HepG2 (cell line): Measurements from ENCODE around the gene MRPS14. TPM values are rescaled to one million over a fixed set of nuclear protein-coding genes. Genes with fewer than 3 reads are reported as not detected.

Experiments
- CTCF ChIP-seq: sonication (generic); formaldehyde crosslinking; IDR thresholded peaks from 2 replicates; pipeline ENCODE4 v1.5.0; 2020; ENCODE audit warnings: mild to moderate bottlenecking, missing genetic modification reagents, moderate library complexity
- DNMT3B ChIP-seq: conservative IDR thresholded peaks from 2 replicates; pipeline ENCODE4 v1.6.1; 2016; ENCODE audit warnings: missing biosample characterization, control low read depth
- GFI1 ChIP-seq: sonication (generic); formaldehyde crosslinking; IDR thresholded peaks from 2 replicates; pipeline ENCODE4 v1.5.0; 2020; ENCODE audit warnings: missing genetic modification reagents, mild to moderate bottlenecking, borderline replicate concordance
- HNF4G ChIP-seq, 2 experiments: sonication (generic) in 1 of 2; formaldehyde crosslinking in 1 of 2; IDR thresholded peaks; 2 replicates each; pipeline versions ENCODE4 v1.4.0 to v1.6.1; 2011 to 2020; ENCODE audit warnings: borderline replicate concordance in 2 of 2, low read depth in 2 of 2, mild to moderate bottlenecking in 2 of 2, low read length in 1 of 2, missing genetic modification reagents in 1 of 2, moderate library complexity in 1 of 2
- MIXL1 ChIP-seq: IDR thresholded peaks from 2 replicates; pipeline ENCODE4 v1.6.1; 2016
- MXD1 ChIP-seq: sonication (generic); formaldehyde crosslinking; IDR thresholded peaks from 2 replicates; pipeline ENCODE4 v1.4.0; 2020; ENCODE audit warnings: mild to moderate bottlenecking, missing genetic modification reagents
- MZF1 ChIP-seq: sonication (generic); formaldehyde crosslinking; IDR thresholded peaks from 2 replicates; pipeline ENCODE4 v1.8.1; 2023; ENCODE audit warnings: mild to moderate bottlenecking, missing genetic modification reagents, borderline replicate concordance
- PLRG1 ChIP-seq: fragments of 450-650 bp; conservative IDR thresholded peaks from 2 replicates; pipeline ENCODE4 v1.6.1; 2016
- POGZ ChIP-seq: sonication (generic); formaldehyde crosslinking; IDR thresholded peaks from 2 replicates; pipeline ENCODE4 v1.4.0; 2020; ENCODE audit warnings: mild to moderate bottlenecking, missing genetic modification reagents
- PRDM15 ChIP-seq: sonication (generic); formaldehyde crosslinking; IDR thresholded peaks from 2 replicates; pipeline ENCODE4 v1.4.0; 2020; ENCODE audit warnings: missing genetic modification reagents
- RFX3 ChIP-seq: IDR thresholded peaks from 2 replicates; pipeline ENCODE4 v1.6.1; 2016; ENCODE audit warnings: missing biosample characterization, missing genetic modification reagents
- THYN1 ChIP-seq: sonication (generic); formaldehyde crosslinking; IDR thresholded peaks from 2 replicates; pipeline ENCODE4 v1.8.1; 2023; ENCODE audit warnings: low read depth, mild to moderate bottlenecking, moderate library complexity, missing genetic modification reagents, borderline replicate concordance
- ZBTB42 ChIP-seq: sonication (generic); formaldehyde crosslinking; IDR thresholded peaks from 2 replicates; pipeline ENCODE4 v1.5.0; 2020; ENCODE audit warnings: mild to moderate bottlenecking, missing genetic modification reagents
- ZFP41 ChIP-seq: sonication (generic); formaldehyde crosslinking; IDR thresholded peaks from 2 replicates; pipeline ENCODE4 v1.4.0; 2020; ENCODE audit warnings: mild to moderate bottlenecking, missing genetic modification reagents, borderline replicate concordance
- ZGPAT ChIP-seq: IDR thresholded peaks from 2 replicates; pipeline ENCODE4 v1.6.1; 2016; ENCODE audit warnings: mild to moderate bottlenecking
- ZNF550 ChIP-seq: sonication (generic); formaldehyde crosslinking; IDR thresholded peaks from 2 replicates; pipeline ENCODE4 v1.4.0; 2020; ENCODE audit warnings: mild to moderate bottlenecking, missing genetic modification reagents, borderline replicate concordance
- ZNF574 ChIP-seq: sonication (generic); formaldehyde crosslinking; IDR thresholded peaks from 2 replicates; pipeline ENCODE4 v1.4.0; 2020; ENCODE audit warnings: missing genetic modification reagents
- ZNF816 ChIP-seq: sonication (generic); formaldehyde crosslinking; IDR thresholded peaks from 2 replicates; pipeline ENCODE4 v1.8.0; 2022; ENCODE audit warnings: missing genetic modification reagents, mild to moderate bottlenecking, borderline replicate concordance
- ZNF891 ChIP-seq: sonication (generic); formaldehyde crosslinking; IDR thresholded peaks from 2 replicates; pipeline ENCODE4 v1.5.0; 2020; ENCODE audit warnings: mild to moderate bottlenecking, missing genetic modification reagents
- polyA plus RNA-seq, 8 experiments: library from polyadenylated mRNA; depleted of rRNA in 3 of 8; stranded (reverse) in 7 of 8; unstranded in 1 of 8; fragments of >200 nt; fragmentation: Illumina TruSeq in 4 of 8; extraction: Trizol in 4 of 8; gene quantifications; 2 replicates each; pipeline versions ENCODE4 v1.2.1 to v1.2.3, GENCODE V29; 2011 to 2016; ENCODE audit warnings: low read depth in 4 of 8, missing spikeins in 1 of 8, mixed read lengths in 1 of 8; ENCODE audit not compliant: insufficient read depth in 1 of 8
- total RNA-seq, 5 experiments: library from RNA; depleted of rRNA; stranded (reverse); fragments of >200 nt; fragmentation: Illumina TruSeq; extraction: Trizol; gene quantifications; 2 replicates each; pipeline ENCODE4 v1.2.3, GENCODE V29; 2016; ENCODE audit warnings: low read depth in 1 of 5

MRPS14 gene
- total and polyA plus RNA-seq, 2 of the 13 experiments (the other 11 are each of a cell fraction or from before 2014, with no cell fraction given), result 36.6 to 43.2 TPM

GRCh38 chr1:174998569-174999215, 24.5 kb downstream of the MRPS14 start (continued):
- TF ChIP-seq MZF1 (CRISPR knock-in tag) (no peak), ZNF550 (CRISPR knock-in tag) (no peak), HNF4G (IDR thresholded peaks at IDR 0.05; ENCODE audit: borderline replicate concordance, low read depth, low read length) (no peak), HNF4G (CRISPR knock-in tag; IDR thresholded peaks at IDR 0.05; ENCODE audit: borderline replicate concordance, low read depth) (no peak), ZNF574 (no peak), ZGPAT (peak; percentile 75; the same call in 1 of the 2 replicates), THYN1 (CRISPR knock-in tag) (no peak), PRDM15 (0 out of 2 replicates have a peak, but pooled peaks have one; percentile 26), POGZ (no peak), ZBTB42 (CRISPR knock-in tag) (no peak), CTCF (CRISPR knock-in tag) (peak; percentile 75), GFI1 (CRISPR knock-in tag) (0 out of 2 replicates have a peak, but pooled peaks have one; percentile 22), MIXL1 (CRISPR knock-in tag) (peak; percentile 60; the same call in 1 of the 2 replicates), ZNF816 (CRISPR knock-in tag) (peak; percentile 28; the same call in 1 of the 2 replicates), RFX3 (CRISPR knock-in tag) (no peak), PLRG1 (no peak), ZNF891 (CRISPR knock-in tag) (no peak), DNMT3B (CRISPR knock-in tag) (0 out of 2 replicates have a peak, but pooled peaks have one; percentile 22), MXD1 (CRISPR knock-in tag) (no peak), ZFP41 (CRISPR knock-in tag) (no peak)
